Lung microvascular endothelial cell (primary cell): ENCODE results near the gene DDA1. TPM values are rescaled to one million over a fixed set of nuclear protein-coding genes. Genes with fewer than 3 reads are reported as not detected.

Experiments used
- DNase-seq, 2 donors: peaks; one replicate each; pipeline versions ENCODE4 v3.0.0 to v3.0.0-alpha.2; 2010; ENCODE audit warnings: low read depth in 2 of 2
- total RNA-seq: library from RNA; depleted of rRNA; stranded (reverse); fragments of >200 nt; gene quantifications from 2 replicates; pipeline ENCODE4 v1.2.1, GENCODE V29; 2014

DDA1 gene
- total RNA-seq, 1 donor from 2014 or later = 20.0 TPM

- peak in 1 of 2 donors; percentile 60 for DNase-seq
Observed at GRCh38 chr19:17311455-17312188, 2.3 kb downstream of the DDA1 start.

DNA sequence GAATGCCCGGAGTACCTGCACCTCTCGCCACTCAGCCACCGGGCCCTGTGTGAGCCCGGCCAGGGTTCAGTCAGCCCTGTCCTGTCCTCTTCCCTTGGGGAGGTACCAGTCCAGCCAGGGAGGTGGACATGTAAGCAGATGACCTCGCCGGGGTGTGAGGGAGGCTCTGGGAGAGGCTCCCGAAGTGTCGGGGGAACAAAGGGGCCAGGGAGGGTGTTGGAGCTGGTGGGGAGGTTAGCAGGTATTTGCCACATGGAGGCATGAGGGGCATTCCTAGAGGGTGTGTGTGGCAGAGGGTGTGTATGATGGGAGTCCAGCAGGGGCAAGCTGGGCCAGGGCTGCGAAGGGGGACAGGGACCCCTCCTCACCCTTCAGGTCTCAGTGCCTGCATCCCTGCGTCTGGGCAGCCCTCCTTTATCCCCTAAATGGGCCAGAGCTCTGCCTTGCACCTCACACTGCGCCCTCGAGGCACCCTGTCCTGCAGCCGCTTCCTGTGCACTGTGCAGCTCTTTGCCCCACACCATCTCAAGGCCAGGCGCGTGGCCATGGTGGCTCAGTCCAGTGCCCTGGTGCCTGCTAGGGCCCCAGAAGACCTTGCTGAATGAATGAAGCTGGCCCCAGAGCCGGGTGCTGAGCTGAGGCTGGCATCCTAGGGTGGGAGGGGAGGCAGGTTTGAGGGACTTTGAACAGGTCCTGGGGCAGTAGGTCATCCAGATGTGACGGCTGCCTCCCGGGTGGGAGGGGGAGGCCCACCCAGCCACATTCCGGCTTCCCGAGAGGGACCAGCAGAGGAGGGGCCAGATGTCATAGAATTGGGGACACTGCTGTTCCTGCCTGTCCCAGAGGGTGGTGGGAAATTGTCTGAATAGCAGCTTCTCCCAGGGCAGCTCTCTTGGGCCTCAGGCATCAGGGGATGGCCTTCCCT is 3.1 kb downstream of the DDA1 start:
- no peak for DNase-seq

- DNase-seq = no peak
Observed at GRCh38 chr19:17314007-17314593, 4.7 kb downstream of the DDA1 start.

GRCh38 chr19:17318966-17319365 is 9.6 kb downstream of the DDA1 start:
- DNase-seq = peak in 1 of 2 donors; percentile 59

GRCh38 chr19:17319473-17320238 is 10.3 kb downstream of the DDA1 start:
- no peak for DNase-seq

- DNase-seq = no peak
Observed at GRCh38 chr19:17320435-17320834, 11.1 kb downstream of the DDA1 start.

DNA sequence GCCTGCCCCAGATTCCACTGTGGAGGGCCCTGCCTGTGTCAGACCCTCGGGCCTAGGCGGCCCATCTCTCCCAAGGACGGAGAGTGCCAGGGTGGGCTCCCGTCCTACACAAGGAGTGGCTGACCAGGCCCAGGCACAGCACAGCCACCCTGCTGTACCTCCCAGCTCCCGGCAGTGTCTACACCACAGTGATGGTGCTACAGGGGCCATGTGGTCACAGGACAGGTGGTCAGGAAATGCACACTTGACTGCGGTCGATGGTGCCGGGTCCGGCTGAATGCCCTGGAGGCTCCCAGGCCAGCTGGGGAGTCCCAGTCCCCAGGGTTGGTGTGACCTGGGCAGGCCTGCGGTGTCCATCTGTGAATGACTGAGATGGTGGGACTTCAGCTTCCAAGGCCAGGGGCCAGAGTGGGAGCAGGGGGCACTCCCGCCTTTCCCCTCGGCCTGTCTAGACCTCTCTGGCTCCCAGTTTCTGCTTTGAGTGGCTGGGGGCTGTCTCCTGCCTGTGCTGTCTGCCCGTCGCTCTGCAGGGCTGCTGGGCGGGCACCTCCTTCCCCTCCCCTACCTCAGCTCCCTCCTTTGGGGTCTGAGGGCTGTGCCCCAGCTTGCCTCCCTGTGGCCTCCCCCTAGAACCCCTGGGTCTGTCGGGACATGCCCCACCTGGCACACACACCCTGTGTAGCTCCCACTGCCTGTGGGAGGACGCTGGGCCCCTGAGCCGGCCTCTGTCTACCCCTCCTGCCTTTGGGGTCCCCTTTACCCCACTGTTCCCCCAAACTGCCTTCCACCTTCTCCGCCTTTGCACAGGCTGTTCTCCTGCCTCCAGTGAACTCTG is 12.5 kb downstream of the DDA1 start:
- DNase-seq = no peak

DNA sequence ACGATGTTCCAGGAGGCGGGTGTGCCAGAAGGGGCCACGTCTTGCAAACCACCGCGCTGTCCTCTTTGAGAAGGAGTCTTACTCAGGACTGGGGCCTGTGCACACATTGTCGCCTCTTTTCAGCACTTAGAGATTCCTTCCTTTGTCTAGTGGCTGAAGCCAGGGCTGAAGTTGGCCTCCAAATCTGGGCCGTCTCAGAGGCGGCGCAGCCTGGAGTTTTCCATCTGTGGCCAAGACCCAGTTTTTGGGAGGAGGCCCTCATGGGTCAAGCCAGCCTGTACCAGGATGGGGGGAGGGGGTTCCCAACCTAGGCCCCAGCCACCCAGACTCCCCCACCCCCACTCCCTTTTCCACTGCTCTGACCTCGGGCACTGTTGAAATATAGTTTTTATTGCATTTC is 13.5 kb downstream of the DDA1 start:
- no peak for DNase-seq

DNA sequence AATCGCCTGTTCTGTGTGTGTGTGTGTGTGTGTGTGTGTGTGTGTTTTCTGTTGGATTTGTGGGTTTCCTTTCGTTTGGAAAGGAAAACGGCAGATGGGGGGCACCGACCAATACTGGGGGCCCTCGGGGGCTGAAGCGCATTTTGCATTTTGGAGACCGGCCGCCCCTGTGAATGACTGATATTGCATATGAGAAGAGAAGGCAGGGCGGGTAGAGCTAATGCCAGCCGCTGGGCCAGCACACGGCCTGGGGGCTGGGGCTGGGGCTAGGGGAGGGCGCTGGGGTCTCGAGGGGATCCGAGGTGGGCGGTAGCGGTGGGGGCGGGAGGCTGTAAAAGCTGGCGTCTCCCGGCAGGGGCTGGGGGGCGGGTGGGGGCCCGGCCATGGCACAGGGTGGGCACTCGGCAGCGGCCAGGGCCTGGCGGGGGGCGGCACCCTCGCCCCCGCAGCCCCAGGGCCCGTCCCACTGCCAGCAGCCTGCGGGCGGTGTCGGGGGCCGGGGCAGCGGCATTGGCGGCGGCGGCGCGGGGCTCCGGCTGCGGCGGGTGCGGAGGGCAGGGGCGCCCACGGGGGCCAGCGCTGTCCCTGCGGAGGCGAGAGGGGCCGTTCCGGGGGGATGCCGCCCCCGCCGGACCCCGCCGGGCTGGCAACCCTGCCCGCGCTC is 14.1 kb downstream of the DDA1 start:
- no peak for DNase-seq

DNA sequence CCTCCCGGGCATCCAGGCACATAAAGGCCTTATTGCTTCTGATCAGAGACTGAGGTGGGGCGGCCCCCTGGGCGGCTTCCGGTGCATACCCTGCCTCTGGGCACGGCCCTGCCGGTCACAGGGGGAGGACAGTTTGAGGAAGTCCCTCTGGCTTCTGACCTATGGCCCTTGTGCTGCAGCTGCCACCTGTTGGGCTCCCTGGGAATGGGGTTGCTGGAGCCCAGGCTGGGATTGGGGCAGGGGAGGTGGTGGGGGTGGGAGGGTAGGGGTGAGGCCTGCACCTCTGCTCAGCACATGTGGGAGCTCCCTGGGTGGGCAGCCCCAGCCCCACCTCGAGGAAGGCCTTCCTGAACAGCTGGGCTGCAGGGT is 14.6 kb downstream of the DDA1 start:
- no peak for DNase-seq

DNA sequence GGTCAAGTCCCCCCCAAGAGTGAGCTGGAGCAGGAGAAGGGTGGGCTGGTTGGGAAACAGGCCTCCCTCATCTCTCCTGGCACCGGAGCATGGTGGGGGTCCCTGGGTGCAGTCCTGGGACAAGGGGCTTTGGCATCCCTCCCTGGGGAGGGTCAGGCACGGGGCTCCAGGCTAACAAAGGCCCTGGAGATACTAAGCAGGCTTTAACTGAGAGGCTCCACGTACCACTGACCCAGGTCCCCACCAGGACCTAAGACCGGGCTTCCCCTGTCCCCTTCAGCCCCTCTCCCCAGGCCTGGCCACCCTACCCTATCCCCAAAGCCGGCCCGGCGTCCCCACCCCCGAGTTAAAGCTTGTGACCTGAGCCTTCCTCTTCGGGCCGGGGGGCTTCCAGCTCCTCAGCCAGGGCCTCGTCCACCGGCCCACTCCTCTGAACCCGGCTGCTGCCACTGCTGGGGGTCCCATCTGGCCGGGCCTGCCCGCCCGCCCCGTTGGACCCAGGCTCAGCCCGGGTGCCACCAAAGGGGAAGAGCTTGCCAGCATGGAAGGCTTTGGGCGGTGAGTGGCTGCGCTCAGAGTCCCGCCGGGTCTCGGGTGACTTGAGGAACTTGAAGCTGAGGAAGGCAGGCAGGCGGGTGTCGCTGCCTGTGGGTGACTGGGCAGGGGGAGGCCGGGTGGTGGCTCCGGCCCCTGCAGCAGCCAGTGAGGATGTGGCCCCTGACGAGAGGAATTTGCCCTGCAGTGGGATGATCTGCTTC is 15.2 kb downstream of the DDA1 start:
- DNase-seq = no peak

GRCh38 chr19:17325133-17325532 is 15.8 kb downstream of the DDA1 start:
- DNase-seq = no peak

GRCh38 chr19:17325881-17326594 is 16.7 kb downstream of the DDA1 start:
- no peak for DNase-seq

DNA sequence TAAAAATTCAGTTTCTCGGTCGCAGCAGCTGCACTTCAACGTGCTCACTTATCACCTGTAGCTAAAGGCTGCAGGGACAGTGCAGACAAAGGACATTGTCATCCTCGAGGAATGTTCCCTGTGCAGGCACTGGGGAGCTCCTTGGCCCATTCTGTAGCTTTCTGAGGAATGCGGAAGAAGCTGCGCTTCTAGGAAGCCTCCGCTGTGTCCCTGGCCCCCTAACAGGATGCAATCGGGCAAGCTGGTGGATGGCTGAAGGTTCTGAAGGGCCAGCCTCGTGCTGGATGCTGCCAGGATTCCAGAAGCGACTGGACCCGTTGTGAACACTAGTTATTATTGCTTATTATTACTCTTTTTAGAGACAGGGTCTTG is 17.2 kb downstream of the DDA1 start:
- no peak for DNase-seq

- no peak for DNase-seq
Observed at GRCh38 chr19:17327068-17327653, 17.8 kb downstream of the DDA1 start.

DNA sequence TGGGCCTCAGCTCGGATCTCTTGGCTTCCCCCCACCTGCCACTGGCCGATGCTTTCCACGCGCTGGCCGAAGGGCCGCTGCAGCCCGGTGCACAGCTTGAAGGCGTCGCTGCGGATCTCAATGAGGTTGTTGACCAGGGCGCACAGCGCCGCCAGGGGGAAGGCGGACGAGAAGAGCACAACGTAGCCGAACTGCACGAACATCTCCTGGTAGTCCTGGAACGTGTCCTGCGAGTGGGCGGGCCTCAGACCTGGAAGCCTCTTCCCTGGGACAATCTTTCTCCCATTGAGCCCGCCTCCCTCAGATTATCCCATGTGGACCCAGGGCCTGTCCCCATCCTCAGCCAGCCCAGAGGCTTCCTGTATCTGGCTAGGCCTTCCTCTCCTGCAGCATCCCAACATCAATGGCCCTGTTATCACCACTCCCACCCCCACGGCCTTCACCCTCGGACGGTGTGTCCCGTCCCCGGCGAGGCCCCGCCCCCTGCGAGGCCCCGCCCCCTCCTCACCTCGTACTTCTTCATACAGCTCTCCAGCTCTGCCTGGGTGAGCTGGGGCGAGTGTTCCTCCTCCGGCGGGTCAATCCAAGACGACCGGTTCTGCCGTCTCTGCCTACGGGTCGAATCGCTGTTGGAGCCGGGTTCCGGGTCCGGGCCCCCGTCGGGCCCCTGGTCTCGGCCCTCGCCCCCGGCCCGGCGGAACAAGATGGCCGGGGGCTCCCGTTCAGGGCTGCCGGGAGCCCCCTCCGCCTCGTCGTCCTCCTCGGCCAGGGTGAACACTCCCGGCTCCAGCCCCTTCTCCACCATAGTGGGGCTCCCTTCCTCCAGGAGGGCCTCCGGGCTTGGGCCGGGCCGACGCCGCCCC is 18.5 kb downstream of the DDA1 start:
- no peak for DNase-seq
